Measurements from ENCODE around the gene FUS. TPM values are rescaled to one million over a fixed set of nuclear protein-coding genes. Genes with fewer than 3 reads are reported as not detected.

Gene FUS
- total and polyA plus RNA-seq, 2 of the 13 experiments (the other 11 are each of a cell fraction or from before 2014, with no cell fraction given), result 68.1 to 168 TPM

DNA sequence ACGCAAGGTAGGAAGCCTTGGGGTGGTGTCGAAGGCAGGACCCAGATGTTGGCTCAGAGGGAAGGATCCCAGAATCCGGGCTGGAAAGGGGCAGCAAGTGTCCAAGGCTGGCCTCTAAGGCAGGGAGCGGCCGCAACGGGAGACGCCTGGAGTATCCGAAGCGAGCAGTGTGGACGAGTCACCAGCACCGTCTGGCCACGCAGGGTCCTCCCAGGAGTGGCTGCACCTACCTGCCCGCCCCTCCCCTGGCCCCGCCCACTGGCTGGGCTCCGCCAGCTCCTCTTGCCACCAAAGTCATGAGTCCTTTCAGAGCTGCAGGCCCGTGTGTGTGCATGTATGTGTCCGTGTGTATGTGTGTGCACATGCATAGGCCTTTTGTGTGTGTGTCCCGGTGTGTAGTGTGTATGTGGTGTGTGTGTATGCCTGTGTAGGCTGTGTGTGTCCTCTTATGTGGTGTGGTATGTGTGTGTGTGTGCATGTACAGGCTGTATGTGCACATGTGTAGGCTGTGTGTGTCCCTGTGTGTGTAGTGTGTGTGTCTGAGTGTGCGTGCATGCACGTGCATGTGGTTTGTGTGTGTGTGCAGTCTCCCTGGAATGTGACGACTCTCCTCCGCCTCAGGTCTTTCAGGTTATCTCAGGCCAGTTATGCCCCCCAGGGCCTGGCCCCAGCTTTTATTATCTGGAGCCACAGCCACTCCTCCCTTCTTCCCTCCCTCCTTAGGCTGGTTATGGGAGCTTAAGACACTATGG lies 44.2 kb upstream of the FUS start, which contains the start of gene PRSS8 (continued):
- TF ChIP-seq FOXK1 (CRISPR knock-in tag; IDR thresholded peaks at IDR 0.05; ENCODE audit: borderline replicate concordance, low read depth), result no peak
- TF ChIP-seq SALL1 (CRISPR knock-in tag; IDR thresholded peaks at IDR 0.05), result peak; percentile 43; the same call in 1 of the 2 replicates
- TF ChIP-seq ZNF577 (CRISPR knock-in tag; IDR thresholded peaks at IDR 0.05; ENCODE audit: borderline replicate concordance, low read depth), result no peak
- 0 out of 2 replicates have a peak, but pooled peaks have one; percentile 26 for TF ChIP-seq MEIS1 (CRISPR knock-in tag; IDR thresholded peaks at IDR 0.05; ENCODE audit: borderline replicate concordance)
- TF ChIP-seq KDM5B (CRISPR knock-in tag; IDR thresholded peaks at IDR 0.05; ENCODE audit: borderline replicate concordance), result peak; percentile 26; the same call in 1 of the 2 replicates
- TF ChIP-seq ZNF143 (CRISPR knock-in tag; IDR thresholded peaks at IDR 0.05), result 0 out of 2 replicates have a peak, but pooled peaks have one; percentile 14
- TF ChIP-seq ZNF501 (CRISPR knock-in tag; IDR thresholded peaks at IDR 0.05), result peak; percentile 22; the same call in 1 of the 2 replicates
- 0 out of 2 replicates have a peak, but pooled peaks have one; percentile 1 for TF ChIP-seq ZNF256 (CRISPR knock-in tag; conservative IDR thresholded peaks at IDR 0.05)
- peak; percentile 32; the same call in 1 of the 2 replicates for TF ChIP-seq POLR2AphosphoS5 (IDR thresholded peaks at IDR 0.05; ENCODE audit: low read depth, low read length)
- TF ChIP-seq TERF1 (CRISPR knock-in tag; IDR thresholded peaks at IDR 0.05), result no peak
- no peak for TF ChIP-seq IRF1 (CRISPR knock-in tag; IDR thresholded peaks at IDR 0.05; ENCODE audit: low read depth)
- peak; percentile 66 for TF ChIP-seq CHCHD3 (CRISPR knock-in tag; IDR thresholded peaks at IDR 0.05)
- no peak for TF ChIP-seq ZNF20 (CRISPR knock-in tag; IDR thresholded peaks at IDR 0.05)
- TF ChIP-seq, protein P1, sequence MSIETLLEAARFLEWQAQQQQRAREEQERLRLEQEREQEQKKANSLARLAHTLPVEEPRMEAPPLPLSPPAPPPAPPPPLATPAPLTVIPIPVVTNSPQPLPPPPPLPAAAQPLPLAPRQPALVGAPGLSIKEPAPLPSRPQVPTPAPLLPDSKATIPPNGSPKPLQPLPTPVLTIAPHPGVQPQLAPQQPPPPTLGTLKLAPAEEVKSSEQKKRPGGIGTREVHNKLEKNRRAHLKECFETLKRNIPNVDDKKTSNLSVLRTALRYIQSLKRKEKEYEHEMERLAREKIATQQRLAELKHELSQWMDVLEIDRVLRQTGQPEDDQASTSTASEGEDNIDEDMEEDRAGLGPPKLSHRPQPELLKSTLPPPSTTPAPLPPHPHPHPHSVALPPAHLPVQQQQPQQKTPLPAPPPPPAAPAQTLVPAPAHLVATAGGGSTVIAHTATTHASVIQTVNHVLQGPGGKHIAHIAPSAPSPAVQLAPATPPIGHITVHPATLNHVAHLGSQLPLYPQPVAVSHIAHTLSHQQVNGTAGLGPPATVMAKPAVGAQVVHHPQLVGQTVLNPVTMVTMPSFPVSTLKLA (IDR thresholded peaks at IDR 0.05), result peak; percentile 65
- TF ChIP-seq ZNF703 (CRISPR knock-in tag; IDR thresholded peaks at IDR 0.05; ENCODE audit: borderline replicate concordance), result no peak
- no peak for TF ChIP-seq SSRP1 (CRISPR knock-in tag; IDR thresholded peaks at IDR 0.05)
- TF ChIP-seq ZBTB49 (CRISPR knock-in tag; IDR thresholded peaks at IDR 0.05; ENCODE audit: borderline replicate concordance), result no peak
- TF ChIP-seq, protein P2, sequence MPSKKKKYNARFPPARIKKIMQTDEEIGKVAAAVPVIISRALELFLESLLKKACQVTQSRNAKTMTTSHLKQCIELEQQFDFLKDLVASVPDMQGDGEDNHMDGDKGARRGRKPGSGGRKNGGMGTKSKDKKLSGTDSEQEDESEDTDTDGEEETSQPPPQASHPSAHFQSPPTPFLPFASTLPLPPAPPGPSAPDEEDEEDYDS (CRISPR knock-in tag; IDR thresholded peaks at IDR 0.05), result peak; percentile 25; the same call in 1 of the 2 replicates
- no peak for TF ChIP-seq KAT8 (CRISPR knock-in tag; IDR thresholded peaks at IDR 0.05)
- TF ChIP-seq NFRKB (IDR thresholded peaks at IDR 0.05), result 0 out of 2 replicates have a peak, but pooled peaks have one; percentile 36
- TF ChIP-seq HIC2 (CRISPR knock-in tag; IDR thresholded peaks at IDR 0.05; ENCODE audit: low read depth), result no peak

Measured in HepG2 (cell line).